ENCODE data around the gene TGFBR3. TPM values are rescaled to one million over a fixed set of nuclear protein-coding genes. Genes with fewer than 3 reads are reported as not detected.

Gene TGFBR3
- total RNA-seq, 2 experiments from 2014 or later: 31.5 to 36.6 TPM

DNA sequence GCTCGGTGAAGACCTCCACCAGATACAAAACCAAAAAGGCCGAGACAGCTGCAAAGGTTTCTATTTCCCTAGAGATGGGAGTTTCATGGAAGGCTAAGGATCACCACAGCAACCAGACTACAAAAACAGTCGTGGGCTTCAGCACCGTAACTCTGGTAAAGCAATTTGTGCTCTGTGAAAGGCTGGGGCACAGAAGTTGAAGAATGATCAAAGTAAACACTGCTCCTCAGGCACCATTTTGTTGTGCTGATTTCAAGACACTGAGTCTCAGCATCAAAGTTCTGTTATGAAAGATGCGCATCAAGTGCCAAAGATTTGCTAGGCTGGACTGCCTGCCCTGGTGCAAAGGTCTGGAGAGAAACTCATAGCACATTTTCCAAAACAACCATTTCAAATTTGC lies 116.2 kb downstream of the TGFBR3 start:
- CTCF ChIA-PET: no interaction called here
- intact Hi-C loops (cut with DNase I, micrococcal nuclease): no loop called here

DNA sequence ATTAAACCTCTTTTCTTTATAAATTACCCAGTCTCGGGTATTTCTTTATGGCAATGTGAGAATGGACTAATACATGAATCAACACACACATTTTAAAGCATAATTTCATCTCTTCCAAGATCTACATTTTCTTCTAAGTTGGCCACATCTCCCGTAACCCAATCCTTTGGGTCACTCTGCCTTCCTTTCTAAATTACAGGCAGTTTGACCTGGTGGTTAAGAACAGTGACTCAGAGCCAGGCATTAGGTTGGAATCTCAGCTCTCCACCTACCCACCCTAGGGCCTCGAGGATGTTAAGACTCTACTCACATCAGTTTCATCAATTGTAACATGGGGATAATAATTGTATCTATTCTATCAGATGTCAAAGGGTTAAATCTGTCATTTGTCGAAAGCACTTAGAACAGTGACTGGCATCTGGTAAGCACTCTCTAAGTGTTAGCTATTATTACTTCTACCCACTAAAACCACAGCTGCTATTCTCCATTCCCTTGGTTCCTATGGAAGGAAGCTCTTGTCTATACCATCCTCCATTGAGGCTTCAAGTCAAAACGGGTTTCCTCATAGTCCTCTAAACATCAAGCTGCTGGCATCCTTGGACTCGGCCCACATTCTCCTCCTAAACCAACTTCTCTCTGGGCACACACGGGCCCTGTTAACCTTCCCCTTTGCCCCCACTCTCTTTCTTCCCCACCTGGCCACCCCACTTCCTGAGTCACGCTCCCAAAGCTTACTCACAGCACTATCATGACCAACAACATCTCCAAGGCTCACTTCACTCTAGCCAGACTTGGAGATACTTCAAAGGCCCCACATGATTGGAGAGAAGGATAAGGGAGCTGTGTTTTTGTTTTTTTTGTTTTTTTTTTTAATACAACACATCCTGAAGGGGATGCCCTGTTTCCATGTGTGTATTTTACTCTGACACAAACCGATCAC lies 116.9 kb downstream of the TGFBR3 start:
- ChIA-PET POLR2A (no interaction called here), CTCF (no interaction called here)
- Histone ChIP-seq H3K36me3 (ENCODE audit: insufficient read depth, low read length) (peaks cover 2% of the 10 kb centered on the region), H3K4me1 (ENCODE audit: insufficient read depth, low read length) (no peaks in the 10 kb centered on the region), H3K27ac (ENCODE audit: low read depth in 1 of 2, low read length in 2 of 2) (no peak overlapping the region), H3K27me3 (ENCODE audit: control insufficient read depth in 1 of 2, insufficient read depth in 2 of 2, low read length in 2 of 2) (no peaks in the 10 kb centered on the region), H3K9me3 (ENCODE audit: control insufficient read depth in 1 of 2, insufficient read depth in 1 of 2, low read length in 2 of 2) (no peaks in the 10 kb centered on the region), H3K4me3 (ENCODE audit: low read length) (no peak overlapping the region)
- TF ChIP-seq, protein P1, sequence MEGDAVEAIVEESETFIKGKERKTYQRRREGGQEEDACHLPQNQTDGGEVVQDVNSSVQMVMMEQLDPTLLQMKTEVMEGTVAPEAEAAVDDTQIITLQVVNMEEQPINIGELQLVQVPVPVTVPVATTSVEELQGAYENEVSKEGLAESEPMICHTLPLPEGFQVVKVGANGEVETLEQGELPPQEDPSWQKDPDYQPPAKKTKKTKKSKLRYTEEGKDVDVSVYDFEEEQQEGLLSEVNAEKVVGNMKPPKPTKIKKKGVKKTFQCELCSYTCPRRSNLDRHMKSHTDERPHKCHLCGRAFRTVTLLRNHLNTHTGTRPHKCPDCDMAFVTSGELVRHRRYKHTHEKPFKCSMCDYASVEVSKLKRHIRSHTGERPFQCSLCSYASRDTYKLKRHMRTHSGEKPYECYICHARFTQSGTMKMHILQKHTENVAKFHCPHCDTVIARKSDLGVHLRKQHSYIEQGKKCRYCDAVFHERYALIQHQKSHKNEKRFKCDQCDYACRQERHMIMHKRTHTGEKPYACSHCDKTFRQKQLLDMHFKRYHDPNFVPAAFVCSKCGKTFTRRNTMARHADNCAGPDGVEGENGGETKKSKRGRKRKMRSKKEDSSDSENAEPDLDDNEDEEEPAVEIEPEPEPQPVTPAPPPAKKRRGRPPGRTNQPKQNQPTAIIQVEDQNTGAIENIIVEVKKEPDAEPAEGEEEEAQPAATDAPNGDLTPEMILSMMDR (IDR thresholded peaks at IDR 0.05): no peak
- H3K27ac Mint-ChIP-seq: no peak overlapping the region
- no peaks in the 10 kb centered on the region for H3K9me3 Mint-ChIP-seq
- intact Hi-C loops (cut with DNase I, micrococcal nuclease): no loop called here
- ATAC-seq (ENCODE audit: poor library complexity) (no peak), DNase-seq (no peak)
- no peaks in the 10 kb centered on the region for H3K4me1 Mint-ChIP-seq (ENCODE audit: low read depth)
- H3K4me3 Mint-ChIP-seq: no peak overlapping the region
- no peaks in the 10 kb centered on the region for H3K36me3 Mint-ChIP-seq (ENCODE audit: low read depth)
- H3K27me3 Mint-ChIP-seq: no peaks in the 10 kb centered on the region

More for the DNA sequence above, 116.2 kb downstream of the TGFBR3 start:
- Histone ChIP-seq H3K9me3 (ENCODE audit: control insufficient read depth in 1 of 2, insufficient read depth in 1 of 2, low read length in 2 of 2) (no peaks in the 10 kb centered on the region), H3K27me3 (ENCODE audit: control insufficient read depth in 1 of 2, insufficient read depth in 2 of 2, low read length in 2 of 2) (no peaks in the 10 kb centered on the region), H3K4me1 (ENCODE audit: insufficient read depth, low read length) (no peaks in the 10 kb centered on the region), H3K36me3 (ENCODE audit: insufficient read depth, low read length) (peaks cover 2% of the 10 kb centered on the region), H3K27ac (ENCODE audit: low read depth in 1 of 2, low read length in 2 of 2) (no peak overlapping the region), H3K4me3 (ENCODE audit: low read length) (no peak overlapping the region)
- TF ChIP-seq, protein P1 (IDR thresholded peaks at IDR 0.05): no peak
- H3K4me3 Mint-ChIP-seq: no peak overlapping the region
- H3K27ac Mint-ChIP-seq: no peak overlapping the region
- no peaks in the 10 kb centered on the region for H3K27me3 Mint-ChIP-seq
- no peak for ATAC-seq (ENCODE audit: poor library complexity)
- no peak for DNase-seq
- H3K9me3 Mint-ChIP-seq: no peaks in the 10 kb centered on the region
- H3K4me1 Mint-ChIP-seq (ENCODE audit: low read depth): no peaks in the 10 kb centered on the region
- no peaks in the 10 kb centered on the region for H3K36me3 Mint-ChIP-seq (ENCODE audit: low read depth)
- POLR2A ChIA-PET: no interaction called here

DNA sequence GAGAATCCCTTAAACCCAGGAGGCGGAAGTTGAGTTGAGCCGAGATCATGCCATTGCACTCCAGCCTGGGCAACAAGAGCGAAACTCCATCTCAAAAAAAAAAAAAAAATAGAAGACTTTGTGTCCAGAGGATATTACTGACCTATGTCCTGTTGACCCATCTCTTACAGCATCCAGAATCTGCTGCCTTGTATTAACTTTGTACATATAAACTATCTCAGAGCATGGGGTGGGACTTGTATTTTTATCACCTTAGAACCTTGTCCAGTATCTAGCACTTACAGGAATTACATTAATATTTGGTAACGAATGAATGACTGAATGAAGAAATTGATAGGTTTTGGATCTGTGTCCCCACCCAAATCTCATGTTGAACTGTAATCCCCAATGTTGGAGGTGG lies 117.8 kb downstream of the TGFBR3 start:
- DNase-seq: no peak
- H3K9me3 ChIP-seq (ENCODE audit: control insufficient read depth in 1 of 2, insufficient read depth in 1 of 2, low read length in 2 of 2): no peaks in the 10 kb centered on the region
- ATAC-seq (ENCODE audit: poor library complexity): no peak
- no peaks in the 10 kb centered on the region for H3K9me3 Mint-ChIP-seq
- H3K4me3 Mint-ChIP-seq: no peak overlapping the region
- H3K27ac Mint-ChIP-seq: no peak overlapping the region
- H3K36me3 ChIP-seq (ENCODE audit: insufficient read depth, low read length): peaks cover 2% of the 10 kb centered on the region
- no peaks in the 10 kb centered on the region for H3K4me1 ChIP-seq (ENCODE audit: insufficient read depth, low read length)
- H3K27ac ChIP-seq (ENCODE audit: low read depth in 1 of 2, low read length in 2 of 2): no peak overlapping the region
- TF ChIP-seq, protein P1 (IDR thresholded peaks at IDR 0.05): no peak
- H3K27me3 ChIP-seq (ENCODE audit: control insufficient read depth in 1 of 2, insufficient read depth in 2 of 2, low read length in 2 of 2): no peaks in the 10 kb centered on the region
- H3K4me3 ChIP-seq (ENCODE audit: low read length): no peak overlapping the region
- intact Hi-C loops (cut with DNase I, micrococcal nuclease): no loop called here
- no peaks in the 10 kb centered on the region for H3K4me1 Mint-ChIP-seq (ENCODE audit: low read depth)
- CTCF ChIA-PET: no interaction called here
- no peaks in the 10 kb centered on the region for H3K27me3 Mint-ChIP-seq
- POLR2A ChIA-PET: no interaction called here
- H3K36me3 Mint-ChIP-seq (ENCODE audit: low read depth): no peaks in the 10 kb centered on the region
